Lower leg skin (tissue), 4 donors: Measurements from ENCODE around the gene GRIP1. TPM values are rescaled to one million over a fixed set of nuclear protein-coding genes. Genes with fewer than 3 reads are reported as not detected.

Experiments used
- DNase-seq, 2 donors: peaks; one replicate each; pipeline ENCODE4 v3.0.0-alpha.2; 2019; ENCODE audit warnings: low spot score in 2 of 2
- H3K4me3 ChIP-seq: fragments of 200-600 bp; sonication (generic); 2 replicates; pipeline ENCODE4 v1.5.1; 2017; ENCODE audit warnings: mild to moderate bottlenecking, low read depth; ENCODE audit not compliant: poor library complexity, severe bottlenecking
- CTCF ChIP-seq, 3 donors: fragments of 450-650 bp; IDR thresholded peaks; one replicate each; pipeline ENCODE4 v1.5.1; 2016; ENCODE audit warnings: antibody characterized with exemption in 3 of 3, mild to moderate bottlenecking in 3 of 3, moderate library complexity in 2 of 3
- POLR2A ChIP-seq, 2 donors: fragments of 450-650 bp; IDR thresholded peaks; one replicate each; pipeline ENCODE4 v1.6.1; 2016 to 2017; ENCODE audit warnings: antibody characterized with exemption in 2 of 2, mild to moderate bottlenecking in 1 of 2, moderate library complexity in 1 of 2
- WGBS, 2 donors: methylation state at CpG; one replicate each; pipeline ENCODE4 v1.1.5; 2018; 5-methylcytosine and 5-hydroxymethylcytosine counted together
- intact Hi-C: fragments of 100-400 bp; cut with DNase I; formaldehyde crosslinking; loops from one replicate; pipeline ENCODE4 v1.15.0; 2023; ENCODE audit warnings: low total_unique reads
- total RNA-seq, 4 donors: library from RNA; depleted of rRNA; stranded (reverse); fragments of >200 nt; gene quantifications; one replicate each; pipeline ENCODE4 v1.1.0, GENCODE V29; 2016

The GRIP1 gene
- total RNA-seq, 4 donors from 2014 or later: 11.5 to 25.3 (median 12.3) TPM

DNA sequence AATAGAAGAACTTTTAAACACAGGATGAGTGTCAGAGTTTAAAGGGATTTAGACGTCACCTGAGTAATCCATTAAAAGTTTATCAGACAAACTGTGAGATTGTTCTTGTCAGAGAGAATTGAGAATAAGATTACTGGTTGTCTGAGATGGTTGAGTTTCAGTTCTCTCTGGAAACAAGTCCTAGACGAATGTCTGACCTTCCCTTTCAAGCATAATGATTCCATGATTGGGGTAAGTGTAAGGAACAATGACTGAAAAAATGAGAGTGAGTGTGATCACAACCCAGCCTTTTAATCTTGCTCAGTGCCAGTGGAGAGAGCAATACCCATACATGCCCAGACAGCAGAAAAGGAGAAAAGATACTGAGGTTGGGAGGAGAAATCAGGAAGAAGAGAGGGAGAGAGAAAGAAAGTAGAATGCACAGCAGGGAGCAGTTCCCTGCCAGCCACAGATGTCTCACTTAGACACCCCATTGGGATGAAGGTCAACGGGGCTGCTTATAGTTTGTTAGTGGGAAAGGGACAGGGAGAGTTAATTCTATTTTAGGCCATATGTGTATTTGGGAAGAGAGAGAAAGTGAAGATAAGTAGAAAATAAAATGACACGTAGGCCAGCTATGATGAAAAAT, 4.3 kb downstream of the GRIP1 start:
- DNase-seq: no peak
- 59% methylated on average over 4 of the region's 4 CpGs for WGBS, 2 donors
- intact Hi-C loops: no loop called here
- H3K4me3 ChIP-seq: no peak overlapping the region
- TF ChIP-seq POLR2A (IDR thresholded peaks at IDR 0.05) (no peak), CTCF (IDR thresholded peaks at IDR 0.05) (no peak)

DNA sequence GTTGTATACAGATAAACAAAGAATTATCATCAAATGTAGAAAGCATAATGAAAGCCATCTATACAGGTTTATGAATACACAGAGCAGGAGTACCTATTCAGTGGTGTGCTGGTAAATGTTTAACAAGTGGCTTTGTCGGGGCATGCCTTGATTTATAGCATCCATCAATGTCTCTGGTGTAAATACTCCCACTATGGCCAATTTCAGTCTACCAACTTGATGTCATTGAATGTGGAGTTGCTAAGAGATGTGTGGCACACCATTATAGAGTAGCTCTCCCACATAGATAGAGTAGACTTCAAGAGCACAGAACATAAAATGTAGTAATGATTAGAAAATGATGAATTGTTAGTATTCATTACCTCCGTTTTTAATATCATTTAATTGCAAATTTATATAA, 9.3 kb downstream of the GRIP1 start:
- 88 to 89% methylated on average over 2 of the region's 2 CpGs for WGBS, 2 donors
- intact Hi-C loops: no loop called here
- no peak overlapping the region for H3K4me3 ChIP-seq
- TF ChIP-seq POLR2A (IDR thresholded peaks at IDR 0.05) (no peak), CTCF (IDR thresholded peaks at IDR 0.05) (no peak)
- no peak for DNase-seq

DNA sequence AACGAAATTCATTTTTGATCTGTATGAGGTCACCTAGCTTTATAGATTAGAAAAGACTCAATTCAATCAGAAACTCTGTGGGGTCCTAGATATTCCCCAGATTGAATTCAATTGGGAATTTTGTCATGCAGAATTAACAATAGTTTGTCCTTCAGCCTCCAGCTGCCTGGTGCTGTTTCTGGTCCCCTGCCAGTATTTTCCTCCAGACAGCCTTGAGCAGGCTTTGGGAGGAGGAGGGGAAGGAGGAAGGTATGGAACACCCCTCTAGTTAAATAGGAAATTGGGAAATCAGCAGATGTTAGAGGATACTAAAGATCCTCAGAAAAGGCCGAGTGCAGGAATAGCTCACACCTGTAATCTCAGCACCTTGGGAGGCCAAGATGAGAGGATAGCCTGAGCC, 10.6 kb downstream of the GRIP1 start:
- H3K4me3 ChIP-seq: no peak overlapping the region
- intact Hi-C loops: no loop called here
- WGBS, 2 donors: 65 to 71% methylated on average over 2 of the region's 2 CpGs
- no peak for DNase-seq
- TF ChIP-seq POLR2A (IDR thresholded peaks at IDR 0.05) (no peak), CTCF (IDR thresholded peaks at IDR 0.05) (no peak)

GRCh38 chr12:66667906-66668305, 11.0 kb downstream of the GRIP1 start:
- no peak overlapping the region for H3K4me3 ChIP-seq
- no peak for DNase-seq
- intact Hi-C loops: no loop called here
- TF ChIP-seq CTCF (IDR thresholded peaks at IDR 0.05): no peak
- TF ChIP-seq POLR2A (IDR thresholded peaks at IDR 0.05): no peak

GRCh38 chr12:66666481-66666880, 12.4 kb downstream of the GRIP1 start:
- TF ChIP-seq POLR2A (IDR thresholded peaks at IDR 0.05) (no peak), CTCF (IDR thresholded peaks at IDR 0.05) (no peak)
- WGBS, 2 donors: 86 to 87% methylated on average over 1 of the region's 1 CpG
- H3K4me3 ChIP-seq: no peak overlapping the region
- intact Hi-C loops: no loop called here
- DNase-seq: no peak

GRCh38 chr12:66665435-66665985, 13.4 kb downstream of the GRIP1 start:
- H3K4me3 ChIP-seq: no peak overlapping the region
- intact Hi-C loops: no loop called here
- TF ChIP-seq CTCF (IDR thresholded peaks at IDR 0.05): no peak
- no peak for TF ChIP-seq POLR2A (IDR thresholded peaks at IDR 0.05)
- WGBS, 2 donors: 82% methylated on average over 3 of the region's 3 CpGs
- DNase-seq: no peak
